Astrocyte of the spinal cord (primary cell): ENCODE measurements around the gene NXT1.

Experiments
- DNase-seq: peaks from one replicate; pipeline ENCODE4 v3.0.0; 2011; ENCODE audit warnings: low read depth, low spot score
- H3K4me3 ChIP-seq: 2 replicates; pipeline ENCODE4 v1.5.1; 2011; ENCODE audit warnings: low read depth, mild to moderate bottlenecking, low read length, moderate library complexity
- CTCF ChIP-seq: IDR thresholded peaks from 2 replicates; pipeline ENCODE4 v1.5.1; 2012; ENCODE audit warnings: low read depth, mild to moderate bottlenecking, low read length, inconsistent platforms
- in situ Hi-C: cut with HindIII; loops from 2 replicates; pipeline ENCODE4 v1.10.0; 2017; ENCODE audit warnings: low sequenced_read_pairs

The NXT1 gene

GRCh38 chr20:23326774-23327173 lies 23.8 kb upstream of the NXT1 start:
- no peak for DNase-seq
- in situ Hi-C loops, result no loop called here
- H3K4me3 ChIP-seq, result no peak overlapping the region
- no peak for TF ChIP-seq CTCF

- in situ Hi-C loops, result no loop called here
- H3K4me3 ChIP-seq, result no peak overlapping the region
- no peak for DNase-seq
- TF ChIP-seq CTCF, result no peak
These were observed 22.8 kb upstream of the NXT1 start for GRCh38 chr20:23327617-23328333.

- no peak overlapping the region for H3K4me3 ChIP-seq
- no peak for TF ChIP-seq CTCF
- in situ Hi-C loops, result no loop called here
- peak; percentile 48 for DNase-seq
These were observed 18.9 kb upstream of the NXT1 start for GRCh38 chr20:23331450-23332350.

- H3K4me3 ChIP-seq, result no peak overlapping the region
- no peak for TF ChIP-seq CTCF
- in situ Hi-C loops, result no loop called here
- no peak for DNase-seq
These were observed 18.1 kb upstream of the NXT1 start for GRCh38 chr20:23332467-23332866.

- in situ Hi-C loops, result no loop called here
- no peak for TF ChIP-seq CTCF
- no peak overlapping the region for H3K4me3 ChIP-seq
- DNase-seq, result no peak
These were observed 16.5 kb upstream of the NXT1 start for GRCh38 chr20:23334111-23334510.

GRCh38 chr20:23335521-23335920 lies 15.1 kb upstream of the NXT1 start:
- H3K4me3 ChIP-seq, result no peak overlapping the region
- in situ Hi-C loops, result no loop called here
- TF ChIP-seq CTCF, result no peak
- no peak for DNase-seq
